NB4 (cell line): ENCODE data around the gene UBA7.

Experiments used
- POLR2A ChIP-seq: IDR thresholded peaks from 2 replicates; pipeline ENCODE4 v1.6.1; 2011; ENCODE audit warnings: mild to moderate bottlenecking; ENCODE audit not compliant: insufficient read length; ENCODE audit errors: extremely low read depth
- TF ChIP-seq, protein P1 (sequence below): IDR thresholded peaks from one replicate; pipeline ENCODE4 v1.5.1; 2012; ENCODE audit warnings: low read depth, low read length

DNA sequence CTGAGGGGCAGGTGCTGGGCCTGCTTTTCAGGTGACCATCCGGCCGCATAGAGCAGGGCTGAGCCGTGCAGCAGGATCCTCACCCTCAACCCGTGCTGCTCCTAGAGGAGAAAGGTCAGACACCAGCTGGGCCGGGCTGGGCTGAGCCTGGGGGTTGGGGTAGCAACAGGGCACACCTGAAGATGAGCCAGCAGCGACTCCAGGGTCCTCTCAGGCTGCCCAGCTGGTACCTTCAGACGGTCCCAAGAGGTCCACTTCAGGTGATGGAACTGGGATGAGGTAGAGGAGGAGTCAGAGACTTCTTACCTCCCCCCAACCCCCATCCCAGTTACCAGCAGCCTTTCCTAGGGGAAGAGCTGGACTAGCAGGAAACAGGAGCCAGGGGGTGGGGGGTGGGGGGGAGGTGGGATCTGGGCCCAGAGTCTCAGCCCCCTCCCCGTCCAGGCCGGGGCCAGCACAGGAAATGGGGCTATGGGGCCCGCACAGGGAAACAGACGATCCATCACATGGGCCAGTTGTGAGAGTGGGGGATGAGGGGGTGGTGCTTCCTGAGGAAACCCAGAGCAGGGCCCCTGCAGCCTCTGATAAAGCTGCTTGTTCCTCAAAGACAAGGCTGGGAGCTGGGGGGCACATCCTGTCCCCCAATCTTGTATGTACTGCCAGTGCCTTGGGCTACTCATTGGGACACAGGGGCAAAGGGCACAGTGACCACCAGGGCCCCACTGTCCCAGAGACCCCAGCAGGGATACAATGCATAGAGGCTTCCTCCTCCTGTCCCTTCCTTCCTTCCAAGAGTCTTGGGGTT lies 7.7 kb downstream of the UBA7 start:
- TF ChIP-seq POLR2A = peak; percentile 54
- TF ChIP-seq, protein P1, sequence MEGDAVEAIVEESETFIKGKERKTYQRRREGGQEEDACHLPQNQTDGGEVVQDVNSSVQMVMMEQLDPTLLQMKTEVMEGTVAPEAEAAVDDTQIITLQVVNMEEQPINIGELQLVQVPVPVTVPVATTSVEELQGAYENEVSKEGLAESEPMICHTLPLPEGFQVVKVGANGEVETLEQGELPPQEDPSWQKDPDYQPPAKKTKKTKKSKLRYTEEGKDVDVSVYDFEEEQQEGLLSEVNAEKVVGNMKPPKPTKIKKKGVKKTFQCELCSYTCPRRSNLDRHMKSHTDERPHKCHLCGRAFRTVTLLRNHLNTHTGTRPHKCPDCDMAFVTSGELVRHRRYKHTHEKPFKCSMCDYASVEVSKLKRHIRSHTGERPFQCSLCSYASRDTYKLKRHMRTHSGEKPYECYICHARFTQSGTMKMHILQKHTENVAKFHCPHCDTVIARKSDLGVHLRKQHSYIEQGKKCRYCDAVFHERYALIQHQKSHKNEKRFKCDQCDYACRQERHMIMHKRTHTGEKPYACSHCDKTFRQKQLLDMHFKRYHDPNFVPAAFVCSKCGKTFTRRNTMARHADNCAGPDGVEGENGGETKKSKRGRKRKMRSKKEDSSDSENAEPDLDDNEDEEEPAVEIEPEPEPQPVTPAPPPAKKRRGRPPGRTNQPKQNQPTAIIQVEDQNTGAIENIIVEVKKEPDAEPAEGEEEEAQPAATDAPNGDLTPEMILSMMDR = no peak
